ENCODE results near the gene OR5A2.
"Not testable (repeated sequence)": the region's sequence is repeated elsewhere in the genome, so short reads cannot be mapped to it uniquely, and the experiment has no call there.

OR5A2 gene

DNA sequence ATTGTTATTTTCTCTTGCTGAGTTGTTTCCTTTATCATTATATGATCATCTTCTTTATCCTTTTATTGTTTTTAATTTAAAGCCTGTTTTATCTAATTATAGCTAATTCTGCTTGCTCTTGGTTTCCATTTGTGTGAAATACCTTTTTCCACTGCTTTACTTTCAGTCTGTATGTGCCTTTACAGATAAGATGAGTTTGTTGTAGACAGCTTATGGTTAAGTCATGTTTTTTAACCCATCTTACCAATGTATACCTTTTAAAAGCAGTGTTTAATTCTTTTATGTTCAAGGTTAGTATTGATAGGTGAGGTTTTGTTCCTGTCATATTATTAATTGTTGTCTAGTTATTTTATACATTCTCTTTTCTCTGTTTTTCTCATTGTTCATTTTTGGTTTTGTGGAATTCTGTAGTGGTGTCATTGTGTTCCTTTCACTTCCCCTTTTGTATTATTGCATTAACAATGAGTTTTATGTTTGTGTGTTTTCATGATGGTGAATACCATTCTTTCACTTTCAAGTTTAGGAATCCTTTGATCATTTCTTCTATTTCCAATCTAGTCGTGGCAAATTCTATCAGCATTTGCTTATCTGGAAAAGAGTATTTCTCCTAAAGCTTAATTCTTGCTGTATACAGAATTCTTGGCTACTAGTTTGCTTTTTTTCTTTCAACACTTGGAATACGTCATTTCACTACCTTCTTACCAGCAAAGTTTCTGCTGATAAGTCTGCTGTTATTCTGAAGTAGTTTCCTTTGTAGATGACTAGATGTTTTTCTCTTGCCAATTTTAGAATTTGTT is 45.8 kb downstream of the OR5A2 start:
- no peak for DNase-seq (ENCODE audit: low spot score)

DNA sequence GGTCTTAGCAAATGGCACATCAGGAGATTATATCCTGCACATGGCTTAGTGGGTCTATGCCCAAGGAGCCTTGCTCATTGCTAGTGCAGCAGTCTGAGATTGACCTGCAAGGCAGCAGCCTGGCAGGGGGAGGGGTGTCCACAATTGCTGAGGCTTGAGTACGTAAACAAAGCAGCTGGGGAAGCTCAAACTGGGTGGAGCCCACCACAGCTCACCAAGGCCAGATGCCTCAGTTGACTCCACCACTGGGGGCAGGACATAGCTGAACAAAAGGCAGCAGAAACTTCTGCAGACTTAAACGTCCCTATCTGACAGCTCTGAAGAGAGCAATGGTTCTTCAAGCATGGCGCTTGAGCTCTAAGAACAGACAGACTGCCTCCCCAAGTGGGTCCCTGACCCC is 53.9 kb downstream of the OR5A2 start:
- not testable (repeated sequence) for DNase-seq (ENCODE audit: low spot score)

DNA sequence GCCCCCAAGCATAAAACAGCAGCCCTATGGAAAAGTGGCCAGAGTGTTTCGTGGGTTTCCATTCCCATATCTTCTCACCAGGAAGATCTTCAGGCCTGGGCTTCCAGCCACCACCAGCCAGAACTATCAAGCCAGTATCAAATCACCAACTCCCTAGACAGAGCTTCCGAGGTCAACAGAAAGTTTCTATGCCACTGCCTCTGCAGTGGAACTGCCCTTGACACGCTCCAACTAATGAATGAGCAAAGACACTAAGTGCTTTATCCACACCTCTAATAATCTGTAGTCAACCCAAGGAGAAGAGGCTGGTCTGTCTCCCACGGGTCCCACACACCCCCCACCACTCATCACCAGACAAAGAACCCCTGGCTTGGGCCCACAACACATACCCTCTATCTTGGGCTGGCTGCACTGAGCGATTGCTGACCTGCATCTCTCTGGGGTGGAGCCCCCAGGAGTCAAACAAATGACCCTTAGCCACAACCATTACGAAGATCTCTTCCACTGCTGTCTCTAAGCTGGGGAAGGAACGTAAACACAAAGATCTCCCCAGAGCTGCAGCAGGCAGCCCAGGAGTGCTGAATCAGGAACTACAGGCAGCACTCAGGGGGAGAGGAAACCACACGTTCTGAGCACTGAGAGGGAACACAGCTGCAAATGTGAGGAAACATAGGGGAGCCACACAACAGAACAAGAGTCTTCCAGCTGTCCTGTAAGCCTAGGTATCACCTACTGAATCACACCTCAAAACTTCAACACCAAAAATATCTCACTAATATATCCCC is 57.8 kb downstream of the OR5A2 start:
- DNase-seq (ENCODE audit: low spot score), result no peak

Data from LoVo (cell line).